DMS79 treated with DMSO at 0.1 percent for 48 hours (cell line): ENCODE measurements around the gene URAD.

Experiments
- DNase-seq: peaks from one replicate; lab custom pipeline; 2025; lab: John Stamatoyannopoulos, UW

URAD gene

GRCh38 chr13:28000567-28000966 is 12.1 kb upstream of the URAD start:
- no peak for DNase-seq

GRCh38 chr13:27997904-27998522 is 9.5 kb upstream of the URAD start:
- no peak for DNase-seq

- no peak for DNase-seq
Measured at GRCh38 chr13:27991881-27992280, 3.4 kb upstream of the URAD start.

- DNase-seq, result no peak
Measured at GRCh38 chr13:27985600-27985999, 2.9 kb downstream of the URAD start.

- DNase-seq, result no peak
Measured at GRCh38 chr13:27982361-27982760, 6.1 kb downstream of the URAD start.

GRCh38 chr13:27981006-27981708 is 7.3 kb downstream of the URAD start:
- no peak for DNase-seq

GRCh38 chr13:27980280-27980998 is 8.1 kb downstream of the URAD start:
- DNase-seq, result no peak

GRCh38 chr13:27979765-27980279 is 8.7 kb downstream of the URAD start:
- no peak for DNase-seq

- no peak for DNase-seq
Measured at GRCh38 chr13:27979001-27979643, 9.4 kb downstream of the URAD start.

GRCh38 chr13:27978301-27978968 is 10.1 kb downstream of the URAD start:
- no peak for DNase-seq

- no peak for DNase-seq
Measured at GRCh38 chr13:27977476-27978300, 10.8 kb downstream of the URAD start.

GRCh38 chr13:27976362-27977091 is 12.0 kb downstream of the URAD start:
- no peak for DNase-seq

- no peak for DNase-seq
Measured at GRCh38 chr13:27975564-27976361, 12.7 kb downstream of the URAD start.

GRCh38 chr13:27973961-27974662 is 14.4 kb downstream of the URAD start:
- no peak for DNase-seq

GRCh38 chr13:27973291-27973690 is 15.2 kb downstream of the URAD start:
- no peak for DNase-seq

- DNase-seq, result no peak
Measured at GRCh38 chr13:27972478-27972820, 16.0 kb downstream of the URAD start.

- DNase-seq, result no peak
Measured at GRCh38 chr13:27971776-27972477, 16.6 kb downstream of the URAD start.

- no peak for DNase-seq
Measured at GRCh38 chr13:27971236-27971645, 17.3 kb downstream of the URAD start.
